H1 (cell line): Measurements from ENCODE around the gene SLC36A4. TPM values are rescaled to one million over a fixed set of nuclear protein-coding genes. Genes with fewer than 3 reads are reported as not detected.

Source experiments
- CTCF ChIA-PET: fragments of 300-600 bp; sonication (Branson Sonifier 250); formaldehyde crosslinking; loops from one replicate; lab custom pipeline; 2021; ENCODE audit not compliant: partially characterized antibody; lab: Charles Lee
- POLR2A ChIA-PET: fragments of 300-600 bp; sonication (Branson Sonifier 250); formaldehyde crosslinking; loops from one replicate; lab custom pipeline; 2021; ENCODE audit warnings: inconsistent platforms; ENCODE audit not compliant: partially characterized antibody; lab: Charles Lee
- DNase-seq, 2 experiments: peaks; one replicate each; pipeline versions ENCODE4 v3.0.0 to v3.0.0-alpha.2; 2010 to 2022; ENCODE audit warnings: low spot score in 2 of 2, low read depth in 1 of 2, mixed read lengths in 1 of 2
- FAIRE-seq: peaks from 2 replicates; lab custom pipeline; 2011; peaks lifted over from hg19 to GRCh38; lab: Jason Lieb, UNC
- H2AFZ ChIP-seq: 2 replicates; pipeline ENCODE4 v1.8.1; 2012; ENCODE audit warnings: low read length, inconsistent platforms
- H2AK5ac ChIP-seq: 2 replicates; pipeline ENCODE4 v1.6.1; 2013; ENCODE audit warnings: low read depth, low read length
- H2BK120ac ChIP-seq: replicated peaks from 2 replicates; pipeline ENCODE3; 2013; ENCODE audit warnings: low read depth, low read length, inconsistent platforms
- H2BK12ac ChIP-seq: 2 replicates; pipeline ENCODE4 v1.6.1; 2013; ENCODE audit warnings: low read depth, low read length
- H2BK15ac ChIP-seq: 2 replicates; pipeline ENCODE4 v1.6.1; 2013; ENCODE audit warnings: low read length
- H2BK20ac ChIP-seq: 2 replicates; pipeline ENCODE4 v1.6.1; 2013; ENCODE audit warnings: low read length
- H2BK5ac ChIP-seq: 2 replicates; pipeline ENCODE4 v1.6.1; 2013; ENCODE audit warnings: low read depth, low read length
- H3K14ac ChIP-seq: 2 replicates; pipeline ENCODE4 v1.6.1; 2013; ENCODE audit warnings: inconsistent platforms; ENCODE audit not compliant: insufficient read length
- H3K18ac ChIP-seq: 2 replicates; pipeline ENCODE4 v1.6.1; 2013; ENCODE audit warnings: low read length; ENCODE audit errors: extremely low read depth
- H3K23ac ChIP-seq: 2 replicates; pipeline ENCODE4 v1.6.1; 2013; ENCODE audit warnings: inconsistent platforms; ENCODE audit not compliant: insufficient read length
- H3K23me2 ChIP-seq: 2 replicates; pipeline ENCODE4 v1.6.1; 2013; ENCODE audit warnings: low read depth, low read length
- H3K27ac ChIP-seq: 2 replicates; pipeline ENCODE4 v1.6.1; 2011; ENCODE audit warnings: low read depth, low read length, inconsistent platforms
- H3K27me3 ChIP-seq, 4 experiments: replicated peaks in 1 of 4; 1 replicate in 1 of 4; 2 replicates in 3 of 4; pipeline versions ENCODE4 v1.6.1 to v1.8.1; 2011 to 2013; ENCODE audit warnings: low read length in 3 of 4, mild to moderate bottlenecking in 3 of 4, inconsistent platforms in 2 of 4, mixed read lengths in 2 of 4, moderate library complexity in 1 of 4; ENCODE audit not compliant: control insufficient read depth in 3 of 4, insufficient read depth in 3 of 4; ENCODE audit errors: extremely low read depth in 1 of 4
- H3K36me3 ChIP-seq, 4 experiments: 2 replicates each; pipeline versions ENCODE4 v1.6.1 to v1.8.1; 2011 to 2013; ENCODE audit warnings: mild to moderate bottlenecking in 4 of 4, low read length in 3 of 4, moderate library complexity in 2 of 4, control low read depth in 1 of 4, inconsistent platforms in 1 of 4; ENCODE audit not compliant: insufficient read depth in 4 of 4, control insufficient read depth in 2 of 4
- H3K4ac ChIP-seq: replicated peaks from 2 replicates; pipeline ENCODE3; 2013; ENCODE audit warnings: low read length, low read depth, mixed read lengths, inconsistent platforms; ENCODE audit not compliant: insufficient read length
- H3K4me1 ChIP-seq, 4 experiments: replicated peaks in 1 of 4; 1 replicate in 1 of 4; 2 replicates in 3 of 4; pipeline versions ENCODE4 v1.6.1 to v1.8.1; 2011 to 2013; ENCODE audit warnings: low read length in 3 of 4, inconsistent platforms in 2 of 4, mixed read lengths in 1 of 4; ENCODE audit not compliant: insufficient read depth in 4 of 4, control insufficient read depth in 3 of 4
- H3K4me2 ChIP-seq, 2 experiments: 2 replicates each; pipeline versions ENCODE4 v1.6.1 to v1.8.1; 2011 to 2013; ENCODE audit warnings: low read depth in 2 of 2, low read length in 2 of 2, control low read depth in 1 of 2, inconsistent platforms in 1 of 2, mild to moderate bottlenecking in 1 of 2; ENCODE audit not compliant: insufficient read depth in 1 of 2
- H3K4me3 ChIP-seq, 4 experiments: fragments of 200-600, 300-600 bp in 1 of 4; sonication (generic), shearing (Covaris generic), sonication (Bioruptor Twin) in 1 of 4; 2 replicates each; pipeline versions ENCODE4 v1.5.1 to v1.8.1; 2011 to 2016; ENCODE audit warnings: low read length in 4 of 4, low read depth in 3 of 4, control low read depth in 2 of 4, inconsistent platforms in 2 of 4, mild to moderate bottlenecking in 2 of 4, mixed read lengths in 1 of 4, moderate library complexity in 1 of 4; ENCODE audit not compliant: insufficient read depth in 2 of 4; ENCODE audit errors: extremely low read depth in 1 of 4
- H3K56ac ChIP-seq: replicated peaks from 2 replicates; pipeline ENCODE3; 2013; ENCODE audit warnings: low read depth, mild to moderate bottlenecking, mixed read lengths, low read length, inconsistent platforms; ENCODE audit not compliant: insufficient read length
- H3K79me1 ChIP-seq: 2 replicates; pipeline ENCODE4 v1.6.1; 2013; ENCODE audit warnings: low read depth, low read length, control low read depth
- H3K79me2 ChIP-seq, 2 experiments: 2 replicates each; pipeline versions ENCODE4 v1.6.1 to v1.8.1; 2012 to 2013; ENCODE audit warnings: low read length in 2 of 2, mild to moderate bottlenecking in 2 of 2, inconsistent platforms in 1 of 2; ENCODE audit not compliant: insufficient read depth in 2 of 2, control insufficient read depth in 1 of 2
- H3K9ac ChIP-seq, 4 experiments: replicated peaks in 1 of 4; 1 replicate in 1 of 4; 2 replicates in 3 of 4; pipeline versions ENCODE4 v1.6.1 to v1.8.1; 2011 to 2013; ENCODE audit warnings: low read depth in 3 of 4, low read length in 3 of 4, control low read depth in 2 of 4, mild to moderate bottlenecking in 2 of 4, moderate library complexity in 2 of 4, inconsistent platforms in 1 of 4; ENCODE audit errors: extremely low read depth in 1 of 4
- H3K9me3 ChIP-seq, 2 experiments: 2 replicates each; pipeline versions ENCODE4 v1.6.1 to v1.8.1; 2012 to 2013; ENCODE audit warnings: mild to moderate bottlenecking in 2 of 2, moderate library complexity in 2 of 2, control low read depth in 1 of 2, inconsistent platforms in 1 of 2, low read depth in 1 of 2, low read length in 1 of 2, mixed read lengths in 1 of 2; ENCODE audit not compliant: insufficient read depth in 2 of 2
- H4K20me1 ChIP-seq, 2 experiments: replicated peaks in 1 of 2; 2 replicates each; pipeline versions ENCODE3 to v1.8.1; 2011 to 2013; ENCODE audit warnings: inconsistent platforms in 2 of 2, low read length in 2 of 2, mild to moderate bottlenecking in 1 of 2; ENCODE audit not compliant: insufficient read depth in 2 of 2, control insufficient read depth in 1 of 2
- H4K5ac ChIP-seq: 2 replicates; pipeline ENCODE4 v1.6.1; 2013; ENCODE audit warnings: low read length, low read depth, mixed read lengths, inconsistent platforms; ENCODE audit not compliant: insufficient read length
- H4K8ac ChIP-seq: 2 replicates; pipeline ENCODE4 v1.8.0; 2013; ENCODE audit warnings: mild to moderate bottlenecking, moderate library complexity, low read length, inconsistent platforms; ENCODE audit not compliant: insufficient read depth; ENCODE audit errors: extremely low read depth
- H4K91ac ChIP-seq: replicated peaks from 2 replicates; pipeline ENCODE3; 2013; ENCODE audit warnings: low read length, mixed read lengths, inconsistent platforms; ENCODE audit not compliant: insufficient read length
- ASH2L ChIP-seq: fragments of 200-600, 300-600 bp; sonication (generic); IDR thresholded peaks from one replicate; pipeline ENCODE4 v1.7.1; 2017; ENCODE audit warnings: low read length
- BACH1 ChIP-seq: IDR thresholded peaks from 2 replicates; pipeline ENCODE4 v1.6.1; 2012; ENCODE audit warnings: low read length, improper control_type of control experiment
- CHD1 ChIP-seq: IDR thresholded peaks from 2 replicates; pipeline ENCODE4 v1.6.1; 2012; ENCODE audit warnings: low read depth, low read length, improper control_type of control experiment
- CREB1 ChIP-seq: IDR thresholded peaks from 2 replicates; pipeline ENCODE4 v1.6.1; 2012; ENCODE audit warnings: inconsistent platforms
- KDM4A ChIP-seq: IDR thresholded peaks from one replicate; pipeline ENCODE4 v1.7.1; 2012; ENCODE audit warnings: low read depth, mild to moderate bottlenecking, moderate library complexity, low read length, inconsistent platforms; ENCODE audit not compliant: severe bottlenecking
- POLR2A ChIP-seq, 2 experiments: IDR thresholded peaks; 1 replicate in 1 of 2; 2 replicates in 1 of 2; pipeline ENCODE4 v1.6.1; 2011; ENCODE audit warnings: low read depth in 2 of 2, low read length in 2 of 2, mild to moderate bottlenecking in 2 of 2; ENCODE audit errors: control extremely low read depth in 1 of 2
- POLR2AphosphoS5 ChIP-seq: IDR thresholded peaks from 2 replicates; pipeline ENCODE4 v1.6.1; 2011; ENCODE audit warnings: low read depth, low read length
- SIRT6 ChIP-seq: IDR thresholded peaks from one replicate; pipeline ENCODE4 v1.7.1; 2012; ENCODE audit warnings: low read length, inconsistent platforms
- TAF1 ChIP-seq: IDR thresholded peaks from 2 replicates; pipeline ENCODE4 v1.6.1; 2011; ENCODE audit warnings: mild to moderate bottlenecking, low read depth, low read length
- WGBS, 2 experiments: shearing (Covaris generic) in 1 of 2; methylation state at CpG; one replicate each; pipeline versions ENCODE4 v1.1.6 to v1.1.7; 2013 to 2015; ENCODE audit warnings: low lambda C conversion rate in 2 of 2, mixed read lengths in 2 of 2, inconsistent platforms in 1 of 2, low coverage in 1 of 2, missing lambda C conversion rate in 1 of 2; ENCODE audit not compliant: insufficient replicate concordance in 2 of 2, insufficient coverage in 1 of 2, insufficient read length in 1 of 2; ENCODE audit errors: extremely low coverage in 1 of 2, missing lambda C conversion rate in 1 of 2; 5-methylcytosine and 5-hydroxymethylcytosine counted together
- long read RNA-seq, 2 experiments: library from RNA in 1 of 2; library from capped mRNA in 1 of 2; stranded (forward); transcript quantifications; one replicate each; pipeline ENCODE4 v2.0.0, GENCODE V29; 2021; ENCODE audit warnings: inconsistent platforms in 1 of 2
- polyA minus RNA-seq, 3 experiments: library from RNA; depleted of rRNA, polyadenylated mRNA; stranded (reverse); fragments of >200 nt; gene quantifications; 1 replicate in 2 of 3; 2 replicates in 1 of 3; pipeline ENCODE4 v1.2.3, GENCODE V29; 2011
- polyA plus RNA-seq, 7 experiments: library from polyadenylated mRNA; depleted of rRNA in 3 of 7; stranded (reverse) in 5 of 7; unstranded in 2 of 7; fragments of >200 nt in 5 of 7; fragments of 200-250 nt in 2 of 7; gene quantifications; 1 replicate in 5 of 7; 2 replicates in 1 of 7; 4 replicates in 1 of 7; pipeline versions ENCODE4 v1.2.1 to v1.2.3, GENCODE V29; 2011 to 2013; ENCODE audit warnings: missing spikeins in 2 of 7, mixed read lengths in 2 of 7
- total RNA-seq: library from RNA; stranded (reverse); fragmentation: NEBNext Ultra II Directional; extraction: Animal tissue kit (Norgen Biotek cat#: 25700); gene quantifications from 2 replicates; pipeline ENCODE4 v1.2.1, GENCODE V29; 2021
- TF ChIP-seq, protein P1 (sequence below): IDR thresholded peaks from 2 replicates; pipeline ENCODE4 v1.6.1; 2012; ENCODE audit warnings: inconsistent platforms

Gene SLC36A4
- total RNA-seq (22.7 and 24.4 TPM in 2 replicates), polyA plus RNA-seq (2011; rRNA removed) (7.3 and 10.2 TPM in 2 replicates), polyA minus RNA-seq (2011; rRNA and poly(A)+ RNA removed) (20.8 and 28.6 TPM in 2 replicates)
- 12.1 TPM for polyA plus RNA-seq (2011; cell fraction: cytosol; rRNA removed)
- polyA plus RNA-seq (2011; cell fraction: nucleus; rRNA removed): 9.6 TPM
- polyA plus RNA-seq (2012, experiment 1 of 2): 12.2 to 27.0 TPM (median 16.9 TPM) in 4 replicates
- polyA plus RNA-seq (2012, experiment 2 of 2): 1.7 TPM
- polyA plus RNA-seq (2013, experiment 1 of 2): 16.1 TPM
- 14.5 TPM for polyA plus RNA-seq (2013, experiment 2 of 2)
- 12.2 TPM for polyA minus RNA-seq (2011; cell fraction: cytosol; rRNA and poly(A)+ RNA removed)
- 54.2 TPM for polyA minus RNA-seq (2011; cell fraction: nucleus; rRNA and poly(A)+ RNA removed)
- long read RNA-seq, experiment 1, full-length matches to known transcripts: 14 of 50 reads
- long read RNA-seq, experiment 1, partial matches to known transcripts: 8 of 50 reads
- long read RNA-seq, experiment 1, other reads (novel, unspliced or antisense): 28 of 50 reads
- long read RNA-seq, experiment 2, partial matches to known transcripts: 7 of 8 reads
- long read RNA-seq, experiment 2, other reads (novel, unspliced or antisense): 1 of 8 reads

- H2BK5ac ChIP-seq: peak within 1 kb of the TSS; percentile 86
- no peaks in the 10 kb centered on the region for H4K20me1 ChIP-seq
- H3K9ac ChIP-seq: peak within 1 kb of the TSS; percentile 82 to 98 (median 95)
- peak within 1 kb of the TSS; percentile 67 to 99 (median 77) for H3K4me3 ChIP-seq
- peak within 1 kb of the TSS; percentile 94 for H3K18ac ChIP-seq
- H2BK120ac ChIP-seq: peak within 1 kb of the TSS; percentile 50
- H3K4me2 ChIP-seq: peak within 1 kb of the TSS; percentile 73 to 96
- ChIA-PET POLR2A (interaction anchor here (0.6 to 4.0 kb wide), 11 partner anchors 15 to 544 kb away, joined by 3 to 21 read pairs (median 4); partner anchors contain the start of genes C11orf54 and TAF1D), CTCF (interaction anchor here (0.9 to 3.1 kb wide), 8 partner anchors 11 to 445 kb away, joined by 3 to 11 read pairs (median 3); no protein-coding TSS in a partner anchor)
- 1% methylated on average over 45 of the region's 81 CpGs; no CpG with 5 or more reads in 1 of the 2 experiments for WGBS, 2 experiments
- H3K4me1 ChIP-seq: peaks cover 0 to 3% (median 1%) of the 10 kb centered on the region in 4 experiments; a peak in 2 of 7 replicates
- H3K79me2 ChIP-seq: peaks cover 7 to 43% of the 10 kb centered on the region in 2 experiments
- H3K27me3 ChIP-seq: no peaks in the 10 kb centered on the region
- peak within 1 kb of the TSS; percentile 88 for H2AFZ ChIP-seq
- H4K8ac ChIP-seq: peak within 1 kb of the TSS; percentile 98
- H2BK20ac ChIP-seq: no peak within 1 kb of the TSS
- no peaks in the 10 kb centered on the region for H3K36me3 ChIP-seq
- peak within 1 kb of the TSS; percentile 77 for H3K56ac ChIP-seq
- peak; percentile 79 to 95 for DNase-seq
- peaks cover 3% of the 10 kb centered on the region; the same call in 1 of the 2 replicates for H3K23me2 ChIP-seq
- H3K9me3 ChIP-seq: no peaks in the 10 kb centered on the region
- H2BK15ac ChIP-seq: no peak within 1 kb of the TSS
- peak within 1 kb of the TSS; percentile 90 for H4K5ac ChIP-seq
- peak within 1 kb of the TSS; percentile 93 for H4K91ac ChIP-seq
- peak within 1 kb of the TSS; percentile 78 for H2BK12ac ChIP-seq
- no peaks in the 10 kb centered on the region; the same call in 1 of the 2 replicates for H3K79me1 ChIP-seq
- H3K27ac ChIP-seq: peak within 1 kb of the TSS; percentile 93
- H3K23ac ChIP-seq: no peak within 1 kb of the TSS
- peak within 1 kb of the TSS; percentile 54 for H3K4ac ChIP-seq
- peak; percentile 69 for FAIRE-seq
- no peak within 1 kb of the TSS for H3K14ac ChIP-seq
- peak within 1 kb of the TSS; percentile 75; the same call in 1 of the 2 replicates for H2AK5ac ChIP-seq
- TF ChIP-seq CREB1 (peak; percentile 83), ASH2L (peak; percentile 82), POLR2AphosphoS5 (peak; percentile 91), KDM4A (peak; percentile 79), TAF1 (peak; percentile 82), BACH1 (peak; percentile 89), CHD1 (no peak), POLR2A (IDR thresholded peaks at IDR 0.05; ENCODE audit: control extremely low read depth in 1 of 2, low read depth in 2 of 2, low read length in 2 of 2) (peak; percentile 91 to 92), SIRT6 (no peak)
- TF ChIP-seq, protein P1, sequence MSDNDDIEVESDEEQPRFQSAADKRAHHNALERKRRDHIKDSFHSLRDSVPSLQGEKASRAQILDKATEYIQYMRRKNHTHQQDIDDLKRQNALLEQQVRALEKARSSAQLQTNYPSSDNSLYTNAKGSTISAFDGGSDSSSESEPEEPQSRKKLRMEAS: peak; percentile 74; the same call in 1 of the 2 replicates
These were observed at the start of gene SLC36A4 for GRCh38 chr11:93197380-93198214. Gene SLC36A4 (minus strand): TSS chr11:93197991. CDS start chr11:93197832, 159 bp downstream.
